NCI-H2196 treated with DMSO at 0.1 percent for 48 hours (cell line): ENCODE measurements around the gene FLAD1.

Source experiments
- DNase-seq: peaks from one replicate; lab custom pipeline; 2025; ENCODE audit not compliant: unreplicated experiment; lab: John Stamatoyannopoulos, UW

The FLAD1 gene

DNA sequence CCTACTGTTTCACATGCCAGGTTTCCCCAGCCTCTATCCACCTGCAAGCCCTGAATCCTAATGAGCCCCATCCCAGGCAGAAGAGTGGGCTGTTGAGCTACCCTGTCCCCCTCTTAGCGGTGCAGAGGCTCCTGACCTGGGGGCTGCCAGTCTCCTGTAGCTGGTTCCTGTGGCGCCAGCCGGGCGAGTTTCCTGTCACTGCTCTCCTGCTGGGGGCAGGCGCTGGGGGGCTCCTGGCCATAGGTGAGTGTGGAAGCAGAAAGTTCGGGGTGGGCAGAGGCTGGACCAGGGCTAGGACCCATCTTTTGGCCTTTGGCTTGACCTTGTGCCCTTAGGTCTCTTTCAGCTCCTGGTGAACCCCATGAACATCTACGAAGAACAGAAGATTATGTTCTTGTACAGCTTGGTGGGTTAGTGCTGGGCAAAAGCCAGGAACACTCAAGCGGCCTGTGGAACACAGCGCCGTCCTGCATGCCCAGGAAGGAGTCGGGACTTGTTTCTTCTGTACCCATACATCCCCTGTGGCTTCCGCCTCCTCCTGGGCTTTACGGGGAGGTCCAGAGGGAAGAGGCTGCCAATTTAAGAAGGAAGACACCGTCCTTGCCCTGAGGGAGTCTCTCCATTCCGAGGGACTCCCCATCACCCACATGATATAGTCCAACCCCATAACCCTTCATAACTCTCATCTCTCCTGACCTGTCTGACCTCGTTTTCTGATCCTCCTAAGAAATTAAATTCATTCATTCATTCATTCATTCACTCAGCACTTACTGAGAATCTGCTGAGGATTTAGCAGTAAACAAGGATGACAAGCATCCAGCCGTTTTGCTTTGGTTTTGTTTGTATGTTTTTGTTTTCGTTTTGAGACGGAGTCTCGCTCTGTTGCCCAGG lies 51.4 kb downstream of the FLAD1 start:
- DNase-seq: no peak

DNA sequence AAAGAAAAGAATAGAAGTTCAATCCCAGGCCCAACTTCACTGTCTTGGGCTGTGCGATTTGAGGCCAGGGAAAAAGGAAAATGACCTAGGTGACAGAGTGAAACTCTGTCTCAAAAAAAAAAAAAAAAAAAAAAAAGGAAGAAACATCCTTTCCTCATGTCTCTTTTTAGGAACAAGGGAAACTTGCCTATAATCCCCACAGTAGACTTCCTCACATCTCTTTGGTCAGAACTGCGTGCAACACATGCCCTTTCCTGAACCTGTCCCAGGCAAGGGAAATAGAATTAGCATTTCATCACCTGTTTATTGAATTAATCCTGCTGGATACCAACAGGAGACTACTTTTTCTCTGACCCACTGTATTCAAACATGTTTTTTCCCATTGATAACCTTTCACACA lies 52.8 kb downstream of the FLAD1 start:
- DNase-seq: no peak

DNA sequence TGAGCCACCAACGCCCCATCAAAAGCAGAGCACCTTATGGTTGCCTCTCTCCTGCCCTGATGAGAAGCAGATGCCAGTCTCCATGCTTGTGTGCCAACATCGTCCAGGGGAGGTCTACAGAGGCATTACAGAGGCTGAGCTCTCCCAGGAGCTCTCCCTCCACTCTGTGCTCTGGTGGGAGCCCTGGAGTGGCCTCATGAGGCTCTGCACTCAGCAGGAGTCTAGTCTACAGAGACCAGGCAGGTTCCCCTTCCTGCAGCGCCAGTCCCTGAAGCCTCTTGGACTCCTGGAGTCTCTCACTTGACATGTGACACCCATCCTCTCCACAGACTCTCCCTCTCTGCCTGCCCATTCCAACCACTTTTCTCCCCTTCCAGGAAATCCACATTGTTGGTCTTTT lies 53.9 kb downstream of the FLAD1 start:
- DNase-seq: no peak

DNA sequence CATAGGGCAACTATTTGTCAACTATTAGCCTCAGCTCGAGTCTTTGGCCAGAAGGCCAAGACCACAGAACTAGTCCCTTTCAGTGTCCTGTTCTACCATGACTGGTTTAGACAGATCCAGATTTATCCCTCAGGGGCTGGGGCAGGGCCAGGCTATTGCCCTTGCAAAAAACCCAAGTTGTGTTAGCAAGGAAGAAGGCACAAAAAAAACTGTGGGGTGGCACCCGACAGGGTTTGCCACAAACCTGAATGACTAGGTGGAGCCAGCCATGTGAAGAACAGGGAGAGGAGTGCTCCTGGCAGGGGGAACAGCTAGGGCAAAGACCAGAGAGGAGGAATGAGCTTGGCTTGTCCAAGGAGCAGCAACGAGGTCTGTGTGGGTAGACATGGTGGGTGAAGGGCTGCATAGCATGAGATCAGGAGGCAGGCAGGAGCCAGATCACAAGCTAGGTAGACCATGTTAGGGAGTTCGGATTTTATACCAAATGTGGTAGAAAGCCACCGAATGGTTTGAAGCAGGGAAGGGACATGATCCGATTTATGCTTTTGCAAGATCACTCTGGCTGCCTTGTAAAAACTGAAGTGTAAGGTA lies 54.8 kb downstream of the FLAD1 start:
- DNase-seq: no peak

DNA sequence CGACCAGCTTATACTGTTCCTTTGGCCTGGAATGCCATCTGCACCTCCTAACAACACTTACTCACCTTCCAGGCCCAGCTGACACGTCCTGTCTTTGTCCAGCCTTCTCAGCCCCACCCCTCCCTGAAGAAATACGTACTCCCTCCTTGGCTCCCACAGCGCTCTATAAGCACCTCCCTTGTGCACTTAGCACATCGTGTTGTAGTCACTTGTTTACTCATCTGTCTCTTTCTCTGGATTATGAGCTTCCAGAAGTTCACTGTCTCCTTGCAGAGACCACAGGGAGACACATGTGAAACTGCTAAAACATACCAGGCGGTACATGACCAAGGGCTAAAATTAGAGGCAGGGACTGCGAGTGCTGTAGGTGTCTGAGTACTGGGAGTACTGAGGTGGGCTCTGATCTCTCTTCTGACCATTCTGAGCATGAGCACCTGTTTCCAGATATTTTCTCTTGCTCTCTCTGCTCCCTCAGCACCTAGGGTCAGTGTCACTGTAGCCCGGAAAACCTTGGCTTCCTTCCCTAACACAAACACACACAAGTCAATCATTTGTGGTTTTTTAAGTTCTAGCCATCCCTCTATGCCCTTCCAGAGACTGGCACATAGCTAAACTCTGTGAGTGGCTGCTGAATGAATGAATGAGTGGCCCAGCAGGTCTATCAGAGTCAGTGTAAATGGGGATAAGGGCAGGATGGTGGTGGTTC lies 55.6 kb downstream of the FLAD1 start:
- no peak for DNase-seq

DNA sequence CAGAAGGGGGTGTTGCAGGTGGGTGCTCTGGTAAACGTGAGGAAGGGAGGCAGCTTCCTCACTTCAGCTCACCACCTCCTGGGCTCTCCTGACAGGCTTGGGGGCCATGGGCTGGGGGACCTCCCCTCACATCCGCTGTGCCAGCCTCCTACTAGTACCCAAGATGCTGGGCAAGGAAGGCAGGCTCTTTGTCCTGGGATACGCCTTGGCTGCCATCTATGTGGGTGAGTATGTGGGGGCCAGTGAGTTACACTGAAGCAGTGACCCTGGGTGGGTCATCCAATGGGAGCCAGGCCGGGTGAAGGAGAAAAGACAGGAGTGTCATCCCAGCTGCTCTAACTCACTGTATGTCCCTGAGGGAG lies 56.1 kb downstream of the FLAD1 start:
- DNase-seq: no peak

DNA sequence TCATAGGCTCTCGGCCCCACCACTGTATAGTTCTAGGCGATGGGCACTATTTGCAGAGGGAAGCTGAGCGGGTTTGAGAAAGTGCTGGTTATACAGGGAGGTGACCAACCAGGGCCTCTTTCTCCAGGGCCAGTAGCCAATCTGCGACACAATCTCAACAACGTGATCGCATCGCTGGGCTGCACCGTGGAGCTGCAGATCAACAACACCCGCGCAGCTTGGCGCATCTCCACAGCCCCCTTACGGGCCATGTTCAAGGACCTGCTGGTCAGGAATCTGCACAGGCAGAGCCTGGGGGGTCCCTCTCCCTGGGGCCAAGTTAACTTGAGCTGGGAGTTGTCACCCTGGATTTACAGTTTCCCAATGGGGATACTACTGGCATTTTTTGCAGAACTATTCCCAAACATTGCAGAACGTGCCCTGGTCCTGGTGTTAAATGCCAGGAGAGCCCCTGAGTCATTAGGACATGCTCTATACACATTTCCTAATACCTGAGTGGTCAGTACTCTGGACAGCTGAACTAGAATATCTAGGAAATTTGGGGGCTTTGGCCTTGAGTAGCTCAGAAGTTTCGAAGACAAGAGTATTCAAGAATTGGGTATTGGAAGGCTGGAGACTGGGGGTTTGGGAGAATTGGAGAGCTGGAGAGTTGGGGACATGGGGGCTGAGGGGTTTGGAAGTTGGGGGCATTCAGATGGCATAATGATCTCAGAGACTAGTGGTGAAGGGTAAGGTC lies 57.4 kb downstream of the FLAD1 start:
- DNase-seq: no peak
